Breast epithelium (tissue), 4 donors: ENCODE measurements around the gene ATXN10. TPM values are rescaled to one million over a fixed set of nuclear protein-coding genes. Genes with fewer than 3 reads are reported as not detected.

Experiments
- DNase-seq, 2 donors: peaks; one replicate each; pipeline ENCODE4 v3.0.0-alpha.2; 2019; ENCODE audit warnings: low spot score in 2 of 2
- H3K27ac ChIP-seq, 2 donors: fragments of 200-600 bp; sonication (generic) in 1 of 2; one replicate each; pipeline ENCODE4 v1.5.1; 2016 to 2019; ENCODE audit warnings: mild to moderate bottlenecking in 1 of 2
- H3K27me3 ChIP-seq, 2 donors: fragments of 200-600 bp; sonication (generic) in 1 of 2; one replicate each; pipeline versions ENCODE4 v1.5.1 to v1.6.0; 2017 to 2019; ENCODE audit warnings: control low read depth in 1 of 2, mild to moderate bottlenecking in 1 of 2
- H3K36me3 ChIP-seq: fragments of 200-600 bp; one replicate; pipeline ENCODE4 v1.5.1; 2019
- H3K4me1 ChIP-seq, 2 donors: fragments of 200-600 bp; sonication (generic); one replicate each; pipeline ENCODE4 v1.5.1; 2016 to 2019; ENCODE audit warnings: control low read depth in 1 of 2
- H3K4me3 ChIP-seq, 3 donors: fragments of 200-600 bp; sonication (generic); 1 replicate in 2 of 3; 2 replicates in 1 of 3; pipeline ENCODE4 v1.5.1; 2016 to 2019; ENCODE audit warnings: mild to moderate bottlenecking in 3 of 3, moderate library complexity in 2 of 3
- H3K9me3 ChIP-seq, 2 donors: fragments of 200-600 bp; sonication (generic) in 1 of 2; one replicate each; pipeline ENCODE4 v1.5.1; 2016 to 2019; ENCODE audit warnings: control low read depth in 1 of 2
- CTCF ChIP-seq, 3 donors: fragments of 450-650 bp; IDR thresholded peaks; one replicate each; pipeline ENCODE4 v1.5.1; 2016 to 2017; ENCODE audit warnings: antibody characterized with exemption in 3 of 3, mild to moderate bottlenecking in 3 of 3, moderate library complexity in 3 of 3
- POLR2A ChIP-seq: fragments of 450-650 bp; IDR thresholded peaks from one replicate; pipeline ENCODE4 v1.6.1; 2016; ENCODE audit warnings: antibody characterized with exemption, mild to moderate bottlenecking, moderate library complexity
- POLR2AphosphoS5 ChIP-seq, 3 donors: sonication (generic); formaldehyde crosslinking; IDR thresholded peaks; one replicate each; pipeline ENCODE4 v1.6.1; 2017; ENCODE audit warnings: antibody characterized with exemption in 3 of 3
- intact Hi-C: fragments of 100-400 bp; cut with DNase I; formaldehyde crosslinking; loops from one replicate; pipeline ENCODE4 v1.15.1; 2023; ENCODE audit warnings: low total_unique reads
- total RNA-seq, 3 donors: library from RNA; depleted of rRNA; stranded (reverse); fragments of >200 nt; gene quantifications; one replicate each; pipeline ENCODE4 v1.1.0, GENCODE V29; 2016

The ATXN10 gene
- total RNA-seq, 3 donors from 2014 or later: 78.6 to 145 (median 138) TPM

- H3K36me3 ChIP-seq: no peaks in the 10 kb centered on the region
- H3K4me3 ChIP-seq: peak overlapping the region in 2 of 3 donors; percentile 11 to 26
- peak in 1 of 2 donors; percentile 51 for DNase-seq
- intact Hi-C loops: no loop called here
- no peak overlapping the region for H3K27ac ChIP-seq
- TF ChIP-seq POLR2AphosphoS5 (IDR thresholded peaks at IDR 0.05) (no peak), POLR2A (no peak), CTCF (IDR thresholded peaks at IDR 0.05) (no peak)
- H3K27me3 ChIP-seq: peaks cover 0 to 16% of the 10 kb centered on the region in 2 donors
- no peaks in the 10 kb centered on the region for H3K9me3 ChIP-seq
- H3K4me1 ChIP-seq: no peaks in the 10 kb centered on the region
These were observed 209.3 kb downstream of the ATXN10 start for GRCh38 chr22:45880716-45881523.

- no peak for TF ChIP-seq POLR2AphosphoS5 (IDR thresholded peaks at IDR 0.05)
- no peak for TF ChIP-seq POLR2A
- no peak for TF ChIP-seq CTCF (IDR thresholded peaks at IDR 0.05)
- Histone ChIP-seq H3K27me3 (peaks cover 0 to 16% of the 10 kb centered on the region in 2 donors), H3K9me3 (no peaks in the 10 kb centered on the region), H3K4me3 (no peak overlapping the region), H3K4me1 (no peaks in the 10 kb centered on the region), H3K27ac (no peak overlapping the region), H3K36me3 (no peaks in the 10 kb centered on the region)
- no peak for DNase-seq
- intact Hi-C loops: no loop called here
These were observed 209.9 kb downstream of the ATXN10 start for GRCh38 chr22:45881524-45881875.

DNA sequence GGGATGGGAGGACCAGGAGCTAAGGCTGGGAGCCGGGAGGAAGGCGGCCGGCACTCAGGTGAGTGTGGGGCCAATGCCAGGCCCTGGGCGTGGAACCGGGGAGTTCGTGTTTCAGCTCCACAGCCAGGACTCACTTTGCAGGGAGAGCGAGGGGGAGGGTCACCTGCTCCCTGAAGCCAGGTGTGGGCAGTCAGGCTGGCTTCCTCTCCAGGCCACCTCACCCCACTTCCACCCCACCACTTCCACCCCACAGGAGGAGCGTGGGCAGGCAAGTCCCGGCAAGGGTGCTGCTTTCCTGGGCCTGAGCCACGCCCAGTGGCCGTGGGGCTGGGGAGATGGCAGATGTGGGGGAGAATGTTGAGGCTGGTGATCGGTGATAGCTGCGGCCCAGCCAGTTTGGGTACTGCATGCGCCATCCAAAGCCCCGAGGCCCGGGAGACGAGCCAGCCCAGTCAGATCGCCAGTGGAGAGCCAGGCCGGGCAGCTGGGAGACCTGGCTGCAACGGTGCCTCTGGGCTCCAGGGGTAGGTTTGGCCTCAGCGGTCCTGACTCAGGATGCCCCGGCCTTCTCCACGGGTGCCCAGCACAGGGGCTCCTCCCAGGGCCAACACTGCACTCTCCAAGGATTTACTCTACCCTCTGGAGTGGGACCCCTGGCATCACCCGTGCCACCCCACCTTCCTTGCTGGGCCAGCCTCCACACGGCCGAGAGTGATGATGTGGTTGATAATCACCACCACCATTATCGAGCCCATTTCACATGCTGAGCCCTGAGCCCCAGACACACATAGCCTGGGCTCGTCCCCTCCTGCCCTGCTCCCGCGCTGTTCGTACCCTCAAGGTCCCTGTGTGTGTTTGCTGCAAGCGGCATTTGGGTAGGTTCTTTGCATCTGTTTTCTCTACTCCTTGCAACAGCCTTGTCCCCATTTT is 211.5 kb downstream of the ATXN10 start:
- no peaks in the 10 kb centered on the region for H3K9me3 ChIP-seq
- no peaks in the 10 kb centered on the region for H3K36me3 ChIP-seq
- peaks cover 0 to 16% of the 10 kb centered on the region in 2 donors for H3K27me3 ChIP-seq
- peak in 1 of 2 donors; percentile 63 for DNase-seq
- no peak overlapping the region for H3K27ac ChIP-seq
- TF ChIP-seq POLR2A (no peak), POLR2AphosphoS5 (IDR thresholded peaks at IDR 0.05) (no peak), CTCF (IDR thresholded peaks at IDR 0.05) (no peak)
- H3K4me3 ChIP-seq: no peak overlapping the region
- H3K4me1 ChIP-seq: no peaks in the 10 kb centered on the region
- intact Hi-C loops: no loop called here

GRCh38 chr22:45883811-45884170 is 212.2 kb downstream of the ATXN10 start:
- H3K9me3 ChIP-seq: no peaks in the 10 kb centered on the region
- H3K4me3 ChIP-seq: no peak overlapping the region
- no peak for DNase-seq
- peaks cover 0 to 16% of the 10 kb centered on the region in 2 donors for H3K27me3 ChIP-seq
- intact Hi-C loops: no loop called here
- TF ChIP-seq CTCF (IDR thresholded peaks at IDR 0.05): no peak
- no peak for TF ChIP-seq POLR2A
- TF ChIP-seq POLR2AphosphoS5 (IDR thresholded peaks at IDR 0.05): no peak
- H3K27ac ChIP-seq: no peak overlapping the region
- no peaks in the 10 kb centered on the region for H3K4me1 ChIP-seq
- H3K36me3 ChIP-seq: no peaks in the 10 kb centered on the region
